GM21528 (cell line): ENCODE results near the gene FAR1.
"Not testable (repeated sequence)": the region's sequence is repeated elsewhere in the genome, so short reads cannot be mapped to it uniquely, and the experiment has no call there.

Source experiments
- ATAC-seq: cut with Tn5 transposase; IDR thresholded peaks from one replicate; pipeline ENCODE4 v1.9.1; 2021; ENCODE audit warnings: mild to moderate bottlenecking, moderate library complexity; ENCODE audit not compliant: unreplicated experiment, low FRiP score

Gene FAR1

DNA sequence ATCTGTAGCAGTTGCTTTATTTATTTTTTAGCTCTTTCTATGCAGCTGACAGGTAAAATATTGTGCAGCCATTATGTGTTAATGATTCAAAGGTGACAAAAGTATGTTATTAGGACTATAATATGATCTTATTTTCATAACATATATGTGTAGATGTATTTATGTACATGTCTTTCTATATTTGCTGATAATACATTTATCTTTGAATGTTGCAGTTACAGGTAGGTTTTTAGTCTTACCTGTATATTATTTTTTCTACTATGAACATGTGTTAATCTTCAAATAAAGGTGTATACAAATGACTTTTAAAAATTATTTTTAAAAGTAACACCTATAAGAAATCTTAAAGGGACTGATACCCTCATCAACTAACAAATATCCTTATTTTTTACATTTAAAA, 33.6 kb downstream of the FAR1 start:
- ATAC-seq = no peak

DNA sequence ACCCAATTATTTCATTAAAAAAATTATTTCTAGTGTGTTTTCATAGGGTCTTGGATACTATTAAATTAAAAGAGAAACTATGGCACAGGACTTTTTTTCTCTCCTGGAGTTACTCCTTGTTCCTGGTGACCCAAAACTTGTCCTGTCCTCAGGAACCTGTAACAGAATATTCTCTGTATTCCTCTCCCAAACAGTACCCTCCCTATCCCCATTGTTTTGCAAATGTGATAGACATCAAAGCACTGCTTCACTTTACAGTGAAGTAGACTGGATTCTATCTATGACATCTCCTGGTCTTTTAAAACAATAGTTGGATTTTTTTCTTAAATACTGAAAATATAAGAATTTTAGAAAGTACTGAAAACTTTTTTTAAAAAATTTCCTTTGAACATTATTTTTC, 37.2 kb downstream of the FAR1 start:
- ATAC-seq = no peak

DNA sequence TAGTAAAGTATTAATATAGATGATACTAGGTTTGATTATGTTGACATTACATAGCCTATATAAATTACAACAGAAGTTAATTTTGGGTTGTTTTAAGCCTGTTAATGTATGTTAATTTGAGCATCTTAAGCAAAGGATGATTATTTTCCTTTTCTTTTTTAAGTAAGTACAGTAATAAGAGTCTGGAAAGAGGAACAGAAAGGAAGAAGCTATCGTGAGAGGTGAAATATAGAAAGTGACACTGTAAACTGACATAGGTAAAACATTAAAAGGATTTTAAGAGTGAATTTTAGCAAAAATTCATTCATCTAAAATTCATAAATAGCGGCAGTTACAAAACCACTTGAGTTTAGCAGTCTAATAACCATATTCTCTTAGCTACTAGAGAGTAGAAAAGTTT, 45.5 kb downstream of the FAR1 start:
- no peak for ATAC-seq

DNA sequence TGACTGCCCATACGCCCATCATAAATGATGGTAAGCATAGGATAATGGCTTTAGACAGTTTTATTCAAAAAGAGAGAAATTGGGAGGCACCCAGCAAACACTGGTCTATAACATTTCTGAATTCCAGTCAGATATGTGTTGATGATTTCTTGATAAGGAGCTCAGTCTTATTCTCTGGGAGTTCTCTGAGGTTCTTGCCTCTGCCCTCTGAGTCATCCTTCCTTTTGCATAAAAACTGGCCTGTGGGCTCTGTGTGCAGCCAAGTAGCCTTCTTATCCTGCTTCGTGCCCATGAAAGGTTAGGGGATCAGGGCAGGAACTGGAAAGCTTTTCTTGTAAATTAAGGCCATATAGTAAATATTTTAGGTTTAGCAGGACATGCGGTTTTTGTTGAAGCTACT, 48.9 kb downstream of the FAR1 start:
- ATAC-seq = no peak

DNA sequence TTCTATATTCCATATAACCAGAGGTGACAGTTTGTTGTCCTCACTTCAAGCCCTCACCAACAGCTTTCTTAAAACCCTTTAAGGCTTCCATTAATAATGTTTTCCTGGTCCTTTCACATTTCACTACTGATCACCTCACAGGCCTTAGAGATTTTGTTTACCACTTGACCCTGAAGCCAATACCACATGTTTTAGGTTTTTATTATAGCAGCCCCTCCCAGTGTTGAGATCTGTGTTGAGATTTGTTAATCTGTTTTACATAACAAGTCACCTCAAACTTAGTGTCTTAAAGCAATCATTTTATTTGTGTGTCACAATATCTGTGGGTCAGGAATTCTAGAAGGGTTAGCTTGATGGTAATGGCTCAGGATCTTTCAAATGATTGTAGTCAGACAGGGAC, 49.9 kb downstream of the FAR1 start:
- no peak for ATAC-seq

DNA sequence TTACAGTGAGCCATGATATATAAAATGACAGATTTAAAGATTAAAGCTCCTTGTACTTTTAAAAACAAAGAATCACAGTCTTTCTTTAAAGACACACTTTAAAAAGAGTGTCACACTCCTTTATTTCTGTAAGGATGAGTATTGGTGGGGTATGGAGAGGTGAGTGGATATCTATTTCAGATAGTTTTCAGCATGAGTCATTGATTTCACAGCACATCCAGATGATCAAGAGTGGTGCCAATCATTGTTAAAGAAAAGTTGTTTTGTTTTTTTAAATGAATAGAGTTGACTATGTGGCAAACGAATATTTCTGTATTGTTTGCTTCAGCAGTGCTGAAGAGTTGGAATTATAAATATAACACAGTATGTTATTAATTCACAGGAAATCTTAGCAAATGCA, 52.5 kb downstream of the FAR1 start:
- no peak for ATAC-seq

DNA sequence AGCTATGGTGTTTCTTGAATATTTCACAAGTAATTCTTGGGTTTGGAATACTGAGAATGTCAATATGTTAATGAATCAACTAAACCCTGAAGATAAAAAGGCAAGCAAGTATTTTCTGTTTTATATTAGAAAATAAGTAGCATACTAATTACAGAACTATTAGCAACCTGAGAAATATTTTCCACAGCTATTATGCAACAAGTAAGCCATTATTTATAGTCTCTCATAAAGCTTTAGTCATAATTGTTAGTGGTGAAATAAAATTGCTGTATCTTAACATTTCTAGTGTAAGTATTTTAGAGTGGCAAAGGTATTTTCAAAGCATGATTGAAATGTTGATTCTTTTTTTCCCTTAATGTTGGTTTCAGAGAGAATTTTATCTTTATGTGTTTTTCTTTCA, 53.3 kb downstream of the FAR1 start:
- no peak for ATAC-seq

DNA sequence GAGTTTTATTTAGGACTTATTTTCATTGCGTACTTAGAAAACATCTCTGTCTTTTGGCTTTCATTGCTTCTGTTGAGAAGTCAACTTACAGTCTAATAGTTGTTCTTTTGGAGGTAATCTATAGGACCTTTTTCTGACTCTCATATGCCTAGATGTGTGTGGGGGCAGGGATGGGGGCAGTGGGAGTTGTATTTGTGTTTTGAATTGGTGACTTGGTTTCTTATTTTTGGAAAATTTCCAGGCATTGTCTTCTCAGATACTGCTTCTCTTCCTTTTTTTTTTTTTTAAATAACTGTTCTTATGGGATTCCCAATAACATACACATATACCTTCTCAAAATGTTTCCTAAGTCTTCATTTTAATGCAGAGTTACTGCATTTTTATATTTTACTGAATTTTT, 58.0 kb downstream of the FAR1 start:
- ATAC-seq = no peak

DNA sequence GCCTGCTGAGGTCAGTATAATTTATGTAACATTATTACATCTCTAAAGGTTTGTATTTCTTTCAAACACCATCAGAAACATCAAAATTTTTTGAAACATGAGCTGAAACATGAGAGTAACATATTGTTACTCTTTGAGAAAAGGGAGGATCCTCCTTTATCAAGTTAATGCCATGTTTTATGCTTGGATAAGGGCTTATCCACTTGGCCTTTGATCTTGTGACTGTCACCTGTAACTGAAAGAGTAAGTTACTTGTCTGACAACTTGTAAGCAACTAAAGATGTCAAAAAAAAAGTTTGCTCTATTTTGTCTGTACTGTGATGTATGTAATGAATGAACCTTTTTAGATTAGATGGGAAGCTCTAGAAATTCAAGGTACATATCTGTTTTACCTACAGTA, 59.6 kb downstream of the FAR1 start:
- no peak for ATAC-seq

DNA sequence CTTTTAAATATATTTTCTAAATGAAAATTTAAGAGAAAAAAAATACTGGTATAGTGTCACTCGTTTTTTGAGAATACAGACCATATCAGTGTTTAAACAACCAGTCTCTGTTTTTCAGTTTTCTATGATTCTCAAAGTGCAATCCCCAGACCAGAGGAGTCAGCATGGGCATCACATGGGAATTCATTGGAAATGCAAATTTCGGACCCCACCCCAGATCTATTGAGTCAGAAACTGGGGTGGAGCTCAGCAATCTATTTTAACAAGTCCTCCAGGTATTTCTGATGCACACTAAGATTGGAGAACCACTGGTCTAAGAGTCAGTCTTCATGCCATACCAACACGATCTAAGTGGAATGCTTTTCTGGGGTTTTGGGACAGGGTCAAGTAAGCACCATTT, 66.1 kb downstream of the FAR1 start:
- ATAC-seq = no peak

DNA sequence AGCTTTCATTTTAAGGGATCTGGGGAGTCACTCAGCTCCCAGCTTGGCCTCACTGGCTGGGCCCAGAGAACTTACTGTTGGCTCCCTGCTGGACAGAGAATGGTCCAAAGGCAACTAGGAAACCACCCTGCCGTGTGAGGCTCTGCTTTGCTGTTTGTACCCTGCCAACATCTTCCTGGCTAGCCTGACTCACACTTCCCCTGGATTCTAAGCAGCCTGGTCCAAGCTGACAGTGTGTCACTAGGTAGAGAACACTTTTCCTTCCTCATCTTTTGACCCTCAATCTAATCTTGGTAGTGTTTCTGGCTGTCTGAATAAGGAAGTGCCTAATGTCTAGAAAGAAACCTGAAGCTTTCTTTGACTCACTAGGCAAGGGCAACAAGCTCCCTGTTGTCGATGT, 76.7 kb downstream of the FAR1 start:
- no peak for ATAC-seq

DNA sequence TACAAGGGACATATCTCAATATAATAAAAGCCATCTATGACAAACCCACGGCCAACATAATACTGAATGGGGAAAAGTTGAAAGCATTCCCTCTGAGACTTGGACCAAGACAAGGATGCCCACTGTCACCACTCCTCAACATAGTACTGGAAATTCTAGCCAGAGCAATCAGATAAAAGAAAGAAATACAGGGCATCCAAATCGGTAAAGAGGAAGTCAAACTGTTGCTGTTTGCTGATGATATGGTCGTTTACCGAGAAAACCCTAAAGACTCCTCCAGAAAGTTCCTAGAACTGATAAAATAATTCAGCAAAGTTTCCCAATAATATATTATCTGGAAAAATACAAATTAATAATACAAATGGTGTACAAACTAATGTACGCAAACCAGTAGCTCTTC, 84.8 kb downstream of the FAR1 start:
- ATAC-seq = not testable (repeated sequence)

DNA sequence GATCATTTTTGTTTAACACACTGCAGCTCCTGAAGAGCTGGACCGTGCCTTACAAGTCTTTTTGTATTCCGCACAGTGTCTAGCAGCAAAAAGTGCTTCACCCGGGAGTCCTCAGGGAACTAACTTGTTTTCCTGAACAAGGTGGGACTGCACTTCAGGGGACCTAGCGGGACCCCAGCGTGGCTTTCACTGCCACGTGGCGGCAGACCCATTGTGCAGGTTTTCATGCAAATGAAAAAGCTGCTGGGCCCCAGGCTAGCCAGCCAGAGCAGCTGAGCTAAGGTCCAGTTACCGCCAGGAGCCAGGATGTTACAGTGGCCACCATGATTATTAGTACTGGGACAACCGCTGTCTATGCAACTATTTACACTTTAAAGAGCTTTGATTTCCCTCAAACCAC, 90.6 kb downstream of the FAR1 start:
- no peak for ATAC-seq

DNA sequence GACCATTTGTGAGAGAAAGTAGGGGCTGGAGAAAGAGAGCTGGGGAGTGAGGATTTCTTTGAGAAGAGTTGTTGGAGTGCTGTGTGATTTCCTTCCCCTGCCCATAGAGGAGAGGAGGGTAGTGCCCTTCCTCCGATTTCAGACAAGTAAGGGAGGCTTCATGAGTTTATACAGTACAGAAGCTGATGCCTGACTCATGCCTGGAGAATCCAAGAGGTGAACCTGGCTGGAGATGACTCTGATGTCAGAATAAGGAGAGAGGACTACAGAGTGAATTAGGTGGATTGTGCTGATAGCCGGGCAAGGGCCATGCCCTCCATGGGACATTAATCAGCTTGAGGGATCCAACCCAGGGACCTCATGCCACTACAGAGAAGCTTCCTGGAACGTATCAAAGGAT, 91.6 kb downstream of the FAR1 start:
- ATAC-seq = no peak

DNA sequence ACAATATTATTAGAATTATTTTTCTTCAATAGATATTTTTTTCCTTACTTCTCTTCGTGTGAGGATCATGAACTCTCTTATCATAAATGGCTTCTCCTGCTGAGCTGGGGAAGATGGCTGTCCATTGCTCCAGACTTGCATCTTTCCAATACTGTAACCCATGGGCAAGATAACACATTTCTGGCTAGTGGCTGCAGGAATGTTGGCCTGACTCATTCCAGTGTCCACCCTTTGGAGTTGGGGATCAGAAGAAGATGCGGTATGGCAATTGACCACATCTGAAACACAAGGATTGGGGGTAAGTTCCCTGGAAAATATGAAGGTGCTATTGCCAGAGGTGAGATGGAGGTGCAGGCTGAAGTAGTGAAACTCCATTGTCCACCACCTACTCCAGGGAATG, 92.8 kb downstream of the FAR1 start:
- no peak for ATAC-seq

DNA sequence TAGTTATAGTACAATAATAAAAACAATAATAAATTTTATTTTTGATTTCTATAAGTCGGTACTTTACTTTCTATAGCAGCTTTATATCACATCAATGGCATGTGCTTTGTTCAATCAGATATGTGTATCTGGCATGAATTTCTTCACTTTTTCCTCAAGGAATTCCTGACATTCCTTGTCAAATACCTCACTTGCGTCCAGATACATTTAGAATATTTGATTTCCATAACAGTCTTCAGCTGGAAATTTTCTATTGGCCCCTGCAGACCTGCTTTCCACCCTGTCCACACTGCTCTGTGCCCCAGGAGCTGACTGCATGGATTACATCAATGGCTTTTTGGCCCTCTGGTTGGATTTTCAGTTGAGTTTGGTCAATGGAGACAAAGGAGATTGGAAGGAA, 93.2 kb downstream of the FAR1 start:
- ATAC-seq = no peak

DNA sequence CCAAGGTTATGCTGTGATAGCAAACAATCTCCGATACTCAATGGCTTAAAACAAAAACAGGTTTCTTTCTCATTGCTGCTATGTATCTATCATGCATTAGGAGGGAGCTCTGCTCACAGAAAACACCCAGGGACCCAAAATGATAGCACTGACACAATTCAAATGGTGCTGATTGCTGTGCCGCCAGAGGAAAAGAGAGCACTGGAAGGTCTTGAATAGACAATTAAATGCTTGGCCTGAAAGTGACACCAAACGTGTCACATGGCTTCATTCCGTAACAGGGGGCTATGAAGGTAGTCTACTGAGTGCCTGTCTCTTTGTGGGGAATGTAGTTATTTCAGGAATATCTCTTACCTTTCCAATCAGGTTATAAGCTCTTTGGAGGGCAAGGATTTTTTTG, 94.2 kb downstream of the FAR1 start:
- ATAC-seq = no peak

DNA sequence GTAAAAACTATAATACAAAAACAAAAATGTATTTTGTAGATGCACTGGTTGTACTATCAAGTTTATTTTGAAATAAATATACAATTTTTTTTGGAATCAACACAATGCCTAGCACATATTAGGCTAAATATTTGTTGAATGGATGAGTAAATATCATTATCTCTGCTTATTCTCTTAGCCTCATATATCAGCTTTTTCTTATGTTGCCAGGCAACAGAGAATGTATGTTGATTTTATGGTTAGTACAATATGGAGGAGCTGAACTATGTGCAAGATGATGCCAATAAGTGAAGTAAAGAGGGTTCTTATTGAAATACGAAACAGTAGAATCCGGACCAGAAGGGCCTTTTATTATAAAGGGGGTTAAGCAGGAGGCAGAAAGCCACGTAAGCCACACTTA, 94.9 kb downstream of the FAR1 start:
- no peak for ATAC-seq

DNA sequence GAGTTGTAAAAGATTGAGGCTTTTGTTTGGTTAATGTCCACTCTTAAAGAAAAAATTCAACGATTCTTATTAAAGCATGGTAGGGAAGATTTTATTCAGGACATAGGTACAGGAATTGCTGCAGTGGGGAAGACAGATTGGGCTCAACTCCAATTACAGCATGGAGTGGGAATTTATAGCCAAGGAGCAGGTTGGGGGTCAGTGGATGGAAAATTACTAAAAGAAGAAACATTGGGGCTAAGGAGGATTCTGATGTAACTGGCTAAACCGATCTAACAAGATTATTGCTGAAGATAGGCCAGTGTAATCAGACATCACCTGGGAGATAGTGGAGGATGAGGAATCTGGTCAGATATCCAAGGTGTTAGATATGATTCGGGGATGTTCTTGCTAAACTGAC, 97.4 kb downstream of the FAR1 start:
- no peak for ATAC-seq

DNA sequence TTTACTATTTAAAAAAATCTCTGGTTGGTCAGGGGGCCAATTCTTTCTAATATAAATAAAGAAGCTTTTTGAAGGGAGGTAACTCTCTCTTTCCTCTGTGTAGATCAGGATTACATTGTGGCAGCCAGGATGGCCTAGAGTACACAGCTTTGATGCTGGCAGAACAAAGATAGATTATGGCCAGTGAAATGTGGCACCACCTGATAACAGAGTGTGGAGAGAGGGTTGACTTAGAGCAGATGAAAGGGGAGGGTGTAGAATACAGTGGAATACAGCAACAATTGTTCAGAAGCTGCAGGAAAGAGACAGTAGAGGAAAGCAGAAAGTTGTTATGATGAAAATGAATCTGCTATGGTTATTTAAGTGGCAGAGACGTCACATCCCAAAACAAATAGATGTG, 99.0 kb downstream of the FAR1 start:
- no peak for ATAC-seq

DNA sequence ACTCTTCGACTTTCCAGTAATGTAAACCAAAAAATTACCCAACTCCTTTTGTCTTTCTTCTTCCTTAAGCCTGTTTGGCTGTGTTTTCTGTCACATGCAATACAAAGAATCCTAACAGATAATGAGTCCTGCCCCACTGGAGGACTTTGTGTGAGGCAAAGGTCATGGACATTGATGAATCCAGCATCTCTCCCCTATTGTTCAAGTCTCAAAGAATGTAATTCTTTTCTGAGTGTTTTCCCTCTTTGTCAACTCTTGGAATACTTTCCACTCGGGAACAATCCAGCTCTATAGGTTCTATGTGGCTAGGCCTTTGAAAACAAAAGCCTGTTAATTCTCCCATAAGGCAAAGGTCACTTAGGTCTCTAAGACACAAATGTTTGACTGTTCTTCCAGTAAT, 100.7 kb downstream of the FAR1 start:
- no peak for ATAC-seq

DNA sequence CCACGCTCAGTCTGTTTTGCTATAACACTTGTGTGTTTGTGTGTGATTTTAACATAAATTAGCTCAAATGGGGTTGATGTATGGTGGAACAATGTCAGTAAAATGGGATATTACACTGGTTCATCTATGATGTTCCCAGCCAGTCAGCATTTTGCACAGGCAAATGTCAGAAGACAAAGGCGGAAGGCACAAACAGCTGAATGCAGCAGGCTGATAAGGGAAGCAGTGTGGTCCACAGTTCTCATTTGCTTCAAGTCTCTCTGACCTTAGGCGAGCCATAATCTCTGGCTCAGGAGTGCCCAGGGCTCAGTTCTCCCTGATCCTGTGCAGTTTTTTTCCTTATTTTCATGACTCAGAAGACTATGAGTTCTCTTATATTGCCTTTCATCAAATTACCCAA, 102.7 kb downstream of the FAR1 start:
- no peak for ATAC-seq

DNA sequence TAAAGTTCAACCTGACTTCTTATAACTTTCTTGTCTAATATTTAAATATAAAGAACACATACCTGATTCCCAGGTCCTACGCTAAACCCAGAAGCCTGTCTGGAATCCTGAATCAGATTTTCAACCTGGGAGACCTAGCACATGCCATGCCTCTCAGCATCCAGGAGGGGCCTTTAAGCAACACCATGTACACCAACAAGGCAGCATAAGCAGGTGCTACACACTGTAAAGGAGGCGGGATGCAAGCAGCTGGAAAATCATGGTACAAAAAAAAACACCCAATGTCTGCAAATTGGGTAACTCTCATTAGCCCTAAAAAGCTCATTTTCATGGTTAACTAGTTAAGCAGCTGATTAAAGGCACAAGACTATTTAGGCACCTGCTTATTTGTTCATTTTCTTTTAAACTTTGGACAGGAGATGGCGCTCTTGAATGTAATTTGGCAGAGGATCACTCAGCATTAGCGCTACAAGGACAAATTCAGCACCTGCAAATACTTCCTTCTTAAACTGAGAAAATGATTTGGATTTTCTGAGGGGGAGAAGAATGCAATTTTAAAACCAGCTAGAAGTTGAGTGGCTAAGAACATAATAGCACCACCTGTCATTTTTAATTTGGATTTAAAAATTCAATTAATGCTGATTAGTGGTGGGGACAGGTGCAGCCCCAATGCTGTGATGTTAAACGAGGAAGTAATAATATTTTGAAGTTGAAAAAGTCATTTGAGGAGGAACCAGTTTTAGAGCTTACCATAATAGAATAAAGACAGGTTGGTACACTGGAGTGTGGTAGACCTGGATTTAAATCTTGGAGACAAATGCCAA, 104.0 kb downstream of the FAR1 start:
- ATAC-seq = peak; percentile 64
